Amniotic stem cell (primary cell): ENCODE data around the gene DCAF8L1.
"Not testable (repeated sequence)": the region's sequence is repeated elsewhere in the genome, so short reads cannot be mapped to it uniquely, and the experiment has no call there.

Experiments used
- DNase-seq: peaks from one replicate; lab custom pipeline; 2025; lab: John Stamatoyannopoulos, UW

DCAF8L1 gene

GRCh38 chrX:27981349-27981748 lies at the start of gene DCAF8L1:
Gene DCAF8L1 (minus strand): TSS chrX:27981449. CDS start chrX:27981334, 115 bp downstream.
- no peak for DNase-seq

- DNase-seq: no peak
Measured at GRCh38 chrX:28022371-28022770, 41.1 kb upstream of the DCAF8L1 start.

GRCh38 chrX:28016823-28017222 lies 35.6 kb upstream of the DCAF8L1 start:
- no peak for DNase-seq

- DNase-seq: no peak
Measured at GRCh38 chrX:28015993-28016392, 34.7 kb upstream of the DCAF8L1 start.

- DNase-seq: no peak
Measured at GRCh38 chrX:28010875-28011274, 29.6 kb upstream of the DCAF8L1 start.

GRCh38 chrX:27998666-27999065 lies 17.4 kb upstream of the DCAF8L1 start:
- DNase-seq: no peak

- no peak for DNase-seq
Measured at GRCh38 chrX:27997622-27998021, 16.4 kb upstream of the DCAF8L1 start.

- DNase-seq: no peak
Measured at GRCh38 chrX:27996132-27996531, 14.9 kb upstream of the DCAF8L1 start.

GRCh38 chrX:27995611-27996010 lies 14.4 kb upstream of the DCAF8L1 start:
- no peak for DNase-seq

GRCh38 chrX:27987862-27988646 lies 6.8 kb upstream of the DCAF8L1 start:
- no peak for DNase-seq

GRCh38 chrX:27976934-27977333 lies 4.3 kb downstream of the DCAF8L1 start:
- DNase-seq: not testable (repeated sequence)

- DNase-seq: no peak
Measured at GRCh38 chrX:27976284-27976683, 5.0 kb downstream of the DCAF8L1 start.

GRCh38 chrX:27968878-27969277 lies 12.4 kb downstream of the DCAF8L1 start:
- DNase-seq: no peak

GRCh38 chrX:27968352-27968751 lies 12.9 kb downstream of the DCAF8L1 start:
- DNase-seq: no peak

GRCh38 chrX:27966955-27967354 lies 14.3 kb downstream of the DCAF8L1 start:
- DNase-seq: no peak

- DNase-seq: no peak
Measured at GRCh38 chrX:27966492-27966891, 14.8 kb downstream of the DCAF8L1 start.

GRCh38 chrX:27965348-27965747 lies 15.9 kb downstream of the DCAF8L1 start:
- not testable (repeated sequence) for DNase-seq

GRCh38 chrX:27964432-27964831 lies 16.8 kb downstream of the DCAF8L1 start:
- DNase-seq: no peak

GRCh38 chrX:27960410-27960809 lies 20.8 kb downstream of the DCAF8L1 start:
- DNase-seq: not testable (repeated sequence)

GRCh38 chrX:27953171-27953570 lies 28.1 kb downstream of the DCAF8L1 start:
- DNase-seq: no peak

- no peak for DNase-seq
Measured at GRCh38 chrX:27933361-27933760, 47.9 kb downstream of the DCAF8L1 start.
